ENCODE results near the gene ZCCHC13. TPM values are rescaled to one million over a fixed set of nuclear protein-coding genes. Genes with fewer than 3 reads are reported as not detected.
A peak's percentile ranks its signal among the peaks of the same experiment; 100 is the strongest.
"Not testable (repeated sequence)": the region's sequence is repeated elsewhere in the genome, so short reads cannot be mapped to it uniquely, and the experiment has no call there.

ZCCHC13 gene
- total RNA-seq = not detected

DNA sequence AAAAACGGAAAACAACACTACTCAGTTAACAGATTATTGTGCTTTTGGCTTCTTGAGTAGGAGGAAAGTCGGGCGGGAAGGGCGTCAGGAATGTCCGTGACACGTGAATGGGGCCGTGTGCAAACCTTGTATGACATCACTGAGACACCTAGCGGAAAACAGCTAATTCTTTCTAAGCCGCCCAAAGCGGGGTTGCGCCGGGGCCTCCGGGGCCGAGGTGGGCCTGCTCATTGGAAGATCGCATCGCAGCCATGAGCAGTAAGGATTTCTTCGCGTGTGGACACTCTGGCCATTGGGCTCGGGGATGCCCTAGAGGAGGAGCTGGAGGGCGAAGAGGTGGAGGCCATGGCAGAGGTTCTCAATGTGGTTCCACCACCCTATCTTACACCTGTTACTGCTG lies at the start of gene ZCCHC13:
Gene ZCCHC13 (plus strand): TSS at position 165 of the 400 bp plus-strand sequence. CDS start 87 bp downstream, at position 252.
- Histone ChIP-seq H3K4me3 (ENCODE audit: low read length) (no peak within 1 kb of the TSS), H3K4me1 (ENCODE audit: insufficient read depth, low read length) (no peaks in the 10 kb centered on the region), H3K27me3 (ENCODE audit: insufficient read depth, low read length) (no peaks in the 10 kb centered on the region), H3K9me3 (ENCODE audit: low read depth, low read length) (no peaks in the 10 kb centered on the region)

DNA sequence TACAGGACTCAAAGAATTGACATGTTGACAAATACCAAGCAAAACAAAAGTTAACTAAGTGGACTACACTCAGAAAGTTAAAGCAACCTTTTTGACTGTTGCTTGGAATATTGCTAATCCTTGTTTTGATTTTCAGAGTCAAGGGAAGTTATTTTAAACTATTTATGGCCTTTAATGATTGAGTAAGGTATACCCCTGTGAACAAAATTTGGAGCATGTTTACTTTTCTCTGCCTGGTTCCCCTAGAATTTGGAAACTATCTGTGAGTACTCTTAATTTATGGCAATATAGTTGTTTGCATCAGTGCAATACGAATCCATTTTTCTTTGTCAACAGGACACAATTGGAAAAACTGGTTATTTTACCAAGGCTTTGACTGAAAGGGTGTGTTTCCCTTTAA lies 45.9 kb upstream of the ZCCHC13 start:
- H3K4me1 ChIP-seq (ENCODE audit: insufficient read depth, low read length); H3K4me3 ChIP-seq (ENCODE audit: low read length); H3K27me3 ChIP-seq (ENCODE audit: insufficient read depth, low read length); H3K9me3 ChIP-seq (ENCODE audit: low read depth, low read length): not testable (repeated sequence)

DNA sequence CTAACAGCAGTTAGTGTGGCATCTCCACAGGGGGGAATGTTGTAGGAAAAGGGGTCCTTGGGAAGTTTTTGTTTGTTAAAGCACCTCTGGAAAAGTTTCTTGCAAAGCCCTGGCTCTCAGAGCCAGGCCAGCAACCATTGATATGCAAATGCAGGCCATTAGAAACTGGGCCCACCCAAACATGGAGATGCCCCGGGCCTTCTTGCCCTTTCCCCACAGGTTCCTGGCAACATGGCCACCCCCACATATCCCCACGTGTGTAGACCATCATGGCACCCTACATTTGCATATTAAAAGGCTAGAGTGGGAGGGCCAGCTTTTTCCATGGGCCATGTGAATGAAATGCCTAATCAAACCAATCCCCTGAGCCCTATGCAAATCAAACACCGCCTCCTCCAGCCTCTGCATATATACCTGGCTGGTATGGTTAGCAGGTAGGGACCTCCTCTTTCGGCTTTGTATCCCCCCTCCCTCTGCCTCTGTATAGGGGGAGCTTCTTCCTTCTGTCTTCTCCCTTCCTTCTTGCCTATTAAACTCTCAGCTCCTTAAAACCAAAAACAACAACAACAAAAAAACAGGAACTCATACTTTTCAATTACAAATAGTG lies 44.0 kb upstream of the ZCCHC13 start:
- no peaks in the 10 kb centered on the region for H3K4me1 ChIP-seq (ENCODE audit: insufficient read depth, low read length)
- no peaks in the 10 kb centered on the region for H3K9me3 ChIP-seq (ENCODE audit: low read depth, low read length)
- H3K4me3 ChIP-seq (ENCODE audit: low read length) = no peak overlapping the region
- no peaks in the 10 kb centered on the region for H3K27me3 ChIP-seq (ENCODE audit: insufficient read depth, low read length)

DNA sequence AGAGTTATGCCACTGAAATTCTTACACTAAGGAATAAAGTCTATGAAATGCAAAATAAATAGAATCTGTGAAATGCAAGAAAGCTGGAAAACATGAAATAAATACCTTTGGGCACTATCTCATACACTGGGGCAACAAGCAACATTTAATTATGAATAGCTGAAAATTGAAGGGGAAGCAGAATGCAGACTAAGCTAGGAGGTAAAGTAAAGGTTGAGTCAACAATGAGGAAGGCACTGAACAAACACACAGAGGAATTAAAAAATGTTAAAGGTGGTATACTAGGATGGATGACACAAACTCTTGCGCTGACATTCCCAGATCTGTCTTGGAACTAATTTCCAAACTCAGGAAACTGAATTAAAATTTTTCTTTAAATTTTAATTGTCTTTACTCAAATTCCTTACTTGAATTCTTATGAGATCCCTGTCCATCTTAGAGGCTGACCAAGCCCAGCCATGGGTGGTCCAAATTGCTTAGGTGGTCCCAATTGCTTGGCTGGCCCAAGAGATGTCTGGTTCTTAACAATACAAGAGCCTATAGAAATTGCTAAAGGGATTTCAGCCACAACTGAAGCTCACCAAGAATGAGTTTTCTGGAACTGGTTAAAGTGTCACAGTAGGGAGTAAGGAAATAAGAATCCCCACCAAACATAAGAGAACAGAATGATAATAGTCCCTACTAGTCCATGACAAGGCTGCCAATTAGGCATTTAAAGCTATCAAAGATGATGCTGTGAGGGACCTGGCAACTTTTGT lies 41.3 kb upstream of the ZCCHC13 start:
- H3K4me1 ChIP-seq (ENCODE audit: insufficient read depth, low read length) = no peaks in the 10 kb centered on the region
- H3K4me3 ChIP-seq (ENCODE audit: low read length) = no peak overlapping the region
- no peaks in the 10 kb centered on the region for H3K27me3 ChIP-seq (ENCODE audit: insufficient read depth, low read length)
- no peaks in the 10 kb centered on the region for H3K9me3 ChIP-seq (ENCODE audit: low read depth, low read length)

DNA sequence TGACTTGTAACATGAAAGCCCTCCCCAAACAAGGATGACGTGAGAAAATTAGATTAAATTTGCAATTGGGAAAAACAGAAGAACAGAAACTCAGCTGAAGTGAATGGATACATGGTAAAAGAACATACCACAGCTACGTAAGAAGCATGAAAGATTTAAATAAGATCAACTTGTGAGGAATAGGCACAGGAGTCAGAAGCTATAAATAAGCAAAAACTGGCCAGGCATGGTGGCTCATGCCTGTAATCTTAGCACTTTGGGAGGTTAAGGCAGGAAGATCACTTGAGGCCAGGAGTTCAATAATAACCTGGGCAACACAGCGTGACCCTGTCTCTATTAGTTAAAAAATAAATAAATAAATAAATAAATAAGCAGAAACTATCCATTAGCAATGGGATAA lies 33.6 kb upstream of the ZCCHC13 start:
- Histone ChIP-seq H3K4me3 (ENCODE audit: low read length) (no peak overlapping the region), H3K4me1 (ENCODE audit: insufficient read depth, low read length) (no peaks in the 10 kb centered on the region), H3K9me3 (ENCODE audit: low read depth, low read length) (no peaks in the 10 kb centered on the region), H3K27me3 (ENCODE audit: insufficient read depth, low read length) (no peaks in the 10 kb centered on the region)

DNA sequence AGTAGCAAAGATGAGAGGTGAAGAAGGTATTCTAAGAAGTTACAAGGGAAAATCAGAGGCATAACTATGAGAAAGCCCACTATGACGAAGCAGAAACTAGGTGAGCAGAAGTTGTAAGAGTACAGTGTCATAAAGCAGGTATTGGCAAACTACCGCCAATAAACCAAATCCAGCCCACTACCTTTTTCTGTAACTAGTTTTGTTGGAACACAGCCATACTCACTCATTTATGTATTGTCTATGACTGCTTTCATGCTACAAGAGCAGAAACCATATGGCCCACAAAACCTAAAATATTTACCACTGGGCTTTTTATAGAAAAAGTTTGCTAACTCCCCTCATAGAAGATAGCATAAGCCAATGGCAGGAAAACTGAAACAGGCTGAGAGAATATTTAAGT lies 31.8 kb upstream of the ZCCHC13 start:
- H3K4me3 ChIP-seq (ENCODE audit: low read length) = no peak overlapping the region
- H3K9me3 ChIP-seq (ENCODE audit: low read depth, low read length) = no peaks in the 10 kb centered on the region
- no peaks in the 10 kb centered on the region for H3K27me3 ChIP-seq (ENCODE audit: insufficient read depth, low read length)
- no peaks in the 10 kb centered on the region for H3K4me1 ChIP-seq (ENCODE audit: insufficient read depth, low read length)

DNA sequence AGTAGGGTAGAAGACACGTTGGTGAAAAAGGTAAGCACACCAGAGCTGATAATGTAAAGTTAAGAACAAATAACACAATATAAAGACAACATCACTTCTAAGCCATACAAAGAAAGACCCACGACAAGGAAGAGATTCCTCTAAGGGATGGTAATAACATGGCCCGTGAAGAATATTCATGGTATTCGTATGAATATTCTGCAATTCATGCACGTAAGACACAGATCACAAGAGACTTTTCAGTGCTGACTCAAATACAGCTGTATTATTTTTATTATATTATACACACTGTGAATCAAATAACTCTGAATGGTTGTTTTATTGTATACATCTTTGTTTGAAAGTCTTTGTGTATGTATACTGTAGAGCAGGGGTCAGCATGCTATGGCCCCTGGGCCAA lies 29.5 kb upstream of the ZCCHC13 start:
- H3K9me3 ChIP-seq (ENCODE audit: low read depth, low read length) = no peaks in the 10 kb centered on the region
- H3K27me3 ChIP-seq (ENCODE audit: insufficient read depth, low read length) = no peaks in the 10 kb centered on the region
- no peak overlapping the region for H3K4me3 ChIP-seq (ENCODE audit: low read length)
- no peaks in the 10 kb centered on the region for H3K4me1 ChIP-seq (ENCODE audit: insufficient read depth, low read length)

DNA sequence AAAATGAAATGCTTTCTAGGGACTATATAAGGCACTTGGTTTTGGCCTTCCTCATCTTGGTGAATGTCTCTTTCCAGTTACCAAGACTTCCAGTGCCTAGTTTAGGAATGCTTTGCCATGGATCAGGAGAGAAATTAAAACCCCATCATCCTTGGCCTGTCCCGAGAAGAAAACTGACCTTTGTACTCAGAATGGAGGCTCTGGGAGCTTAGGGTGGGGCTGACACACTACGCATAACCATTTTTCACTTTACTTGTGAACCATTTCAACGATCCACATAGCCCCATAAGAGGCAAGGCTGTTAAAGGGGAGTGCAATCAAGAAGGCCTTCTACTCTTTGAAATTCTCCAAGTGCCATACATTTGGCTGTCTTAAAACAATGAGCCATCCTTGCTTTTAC lies 26.7 kb upstream of the ZCCHC13 start:
- Histone ChIP-seq H3K9me3 (ENCODE audit: low read depth, low read length) (no peaks in the 10 kb centered on the region), H3K4me1 (ENCODE audit: insufficient read depth, low read length) (no peaks in the 10 kb centered on the region), H3K27me3 (ENCODE audit: insufficient read depth, low read length) (no peaks in the 10 kb centered on the region), H3K4me3 (ENCODE audit: low read length) (no peak overlapping the region)

DNA sequence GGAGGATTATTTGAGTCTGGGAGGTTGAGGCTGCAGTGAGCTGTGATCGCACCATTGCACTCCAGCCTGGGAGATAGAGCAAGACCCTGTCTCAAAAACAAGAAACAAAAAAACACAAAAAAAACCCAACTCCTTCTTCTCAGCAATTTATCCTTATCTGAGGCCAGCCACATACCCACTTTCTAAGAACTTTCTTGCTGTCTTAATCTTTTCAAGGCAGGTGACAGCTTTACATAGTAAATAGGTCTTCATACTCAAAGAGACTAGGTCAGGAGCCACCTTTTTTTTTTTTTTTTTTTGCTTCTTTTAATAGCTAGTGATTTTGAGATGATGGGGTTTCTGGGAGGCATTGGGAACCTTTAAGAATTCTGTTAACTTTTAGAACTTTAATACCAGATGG lies 26.1 kb upstream of the ZCCHC13 start:
- Histone ChIP-seq H3K4me3 (ENCODE audit: low read length) (no peak overlapping the region), H3K4me1 (ENCODE audit: insufficient read depth, low read length) (no peaks in the 10 kb centered on the region), H3K9me3 (ENCODE audit: low read depth, low read length) (no peaks in the 10 kb centered on the region), H3K27me3 (ENCODE audit: insufficient read depth, low read length) (no peaks in the 10 kb centered on the region)

DNA sequence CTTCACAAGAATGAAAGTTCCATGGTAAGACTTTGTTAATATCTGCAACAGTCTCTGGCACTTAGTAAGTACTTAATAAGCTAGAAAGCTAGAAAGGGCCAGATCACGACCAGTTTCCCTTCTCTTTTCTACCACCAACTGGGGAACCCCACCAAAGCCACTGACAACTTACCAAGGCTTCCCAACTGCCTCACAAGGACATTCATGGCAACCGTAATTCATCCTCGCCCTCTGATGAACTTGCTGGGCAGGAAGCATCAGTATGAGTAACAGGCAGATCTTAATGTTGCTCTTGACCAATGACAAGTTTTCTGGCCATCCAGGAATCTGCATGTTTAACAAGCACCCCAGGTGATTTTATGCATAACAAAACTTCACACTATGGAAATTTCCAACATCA lies 23.2 kb upstream of the ZCCHC13 start:
- Histone ChIP-seq H3K4me1 (ENCODE audit: insufficient read depth, low read length) (no peaks in the 10 kb centered on the region), H3K27me3 (ENCODE audit: insufficient read depth, low read length) (no peaks in the 10 kb centered on the region), H3K9me3 (ENCODE audit: low read depth, low read length) (no peaks in the 10 kb centered on the region), H3K4me3 (ENCODE audit: low read length) (no peak overlapping the region)

DNA sequence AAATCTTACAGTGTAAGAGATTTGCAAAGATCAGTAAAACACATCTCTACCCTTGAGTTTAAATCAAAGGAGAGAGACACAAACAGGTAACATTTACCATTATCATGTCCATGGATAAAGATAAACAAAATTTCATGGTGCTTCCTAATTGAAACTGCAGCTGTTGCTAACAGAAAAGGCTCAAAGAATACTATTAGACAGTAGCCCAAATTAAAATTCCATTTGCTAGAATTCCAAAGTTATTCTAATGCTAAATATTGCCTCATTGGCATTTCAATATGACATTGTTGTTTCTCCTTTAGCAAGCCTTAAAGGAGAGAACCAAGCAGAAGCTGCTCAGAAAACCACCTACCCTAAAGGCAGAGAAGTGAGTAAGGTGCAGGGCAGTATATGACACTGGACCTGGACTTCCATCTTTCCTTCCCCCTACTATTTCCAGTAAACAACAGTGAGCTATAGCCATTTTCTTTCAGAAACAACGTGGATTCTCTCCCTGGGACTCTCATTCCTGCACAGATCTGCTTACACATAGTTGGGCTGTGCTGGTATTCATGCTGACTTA lies 19.5 kb upstream of the ZCCHC13 start:
- peaks cover 4% of the 10 kb centered on the region for H3K4me1 ChIP-seq (ENCODE audit: insufficient read depth, low read length)

DNA sequence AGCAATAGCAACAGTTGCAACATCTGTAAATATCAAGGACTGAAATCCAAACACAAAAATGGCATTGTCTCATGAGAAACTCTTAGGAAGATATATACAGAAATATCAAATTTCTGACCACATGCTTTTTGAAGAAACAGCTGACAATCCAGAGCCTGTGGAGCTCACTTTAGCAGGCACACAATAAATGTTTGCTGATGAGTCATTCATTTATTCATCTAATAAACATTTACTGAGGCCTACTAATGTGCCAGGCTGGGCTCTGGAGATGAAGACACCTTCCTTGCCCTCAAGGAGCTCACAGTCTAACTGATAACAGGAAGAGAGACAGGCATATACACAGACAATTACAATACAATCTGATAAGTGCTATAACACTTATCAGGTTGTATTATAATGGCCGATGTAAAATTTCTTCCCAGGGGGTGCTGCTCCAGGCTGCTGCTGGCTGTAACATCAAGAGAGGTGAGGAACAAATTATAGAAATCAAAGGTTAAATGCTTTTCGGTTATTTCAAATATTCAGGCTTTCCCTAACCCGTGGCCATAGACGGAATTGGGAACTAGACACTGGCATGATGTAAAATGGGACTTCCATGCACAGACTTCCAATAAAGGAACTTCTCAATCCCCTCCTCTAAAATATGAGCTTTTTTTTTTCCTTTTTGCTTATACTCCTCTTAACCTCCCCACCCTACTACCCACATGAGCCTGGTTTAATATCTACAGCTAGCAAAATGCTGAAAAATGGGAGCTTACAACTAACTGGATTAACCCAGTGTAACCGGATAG lies 16.8 kb upstream of the ZCCHC13 start:
- peaks cover 4% of the 10 kb centered on the region for H3K4me1 ChIP-seq (ENCODE audit: insufficient read depth, low read length)
- H3K9me3 ChIP-seq (ENCODE audit: low read depth, low read length) = no peaks in the 10 kb centered on the region
- H3K4me3 ChIP-seq (ENCODE audit: low read length) = no peak overlapping the region
- H3K27me3 ChIP-seq (ENCODE audit: insufficient read depth, low read length) = no peaks in the 10 kb centered on the region

More for the DNA sequence above, 19.5 kb upstream of the ZCCHC13 start:
- Histone ChIP-seq H3K27me3 (ENCODE audit: insufficient read depth, low read length) (no peaks in the 10 kb centered on the region), H3K4me3 (ENCODE audit: low read length) (no peak overlapping the region), H3K9me3 (ENCODE audit: low read depth, low read length) (no peaks in the 10 kb centered on the region)

DNA sequence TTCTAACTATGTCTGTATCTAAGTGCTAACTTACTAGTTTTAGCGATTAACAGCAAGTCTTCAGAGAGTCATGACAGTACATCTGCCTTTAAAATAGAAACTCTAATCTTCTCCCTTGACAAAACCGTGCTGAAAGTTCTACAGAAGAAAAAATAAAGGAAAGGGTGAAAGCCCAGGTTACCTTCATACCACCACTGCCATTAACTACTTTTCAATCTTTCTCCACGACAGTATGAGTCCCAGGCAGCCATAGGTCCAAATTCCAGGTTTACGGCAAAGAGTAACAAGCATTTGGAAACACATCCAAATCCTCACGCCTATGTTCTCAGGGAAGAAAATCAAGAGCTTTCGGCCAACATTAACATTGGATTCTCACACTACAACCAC lies 12.4 kb upstream of the ZCCHC13 start:
- no peaks in the 10 kb centered on the region for H3K27me3 ChIP-seq (ENCODE audit: insufficient read depth, low read length)
- H3K4me1 ChIP-seq (ENCODE audit: insufficient read depth, low read length) = peaks cover 4% of the 10 kb centered on the region
- peak overlapping the region; percentile 60 for H3K4me3 ChIP-seq (ENCODE audit: low read length)
- H3K9me3 ChIP-seq (ENCODE audit: low read depth, low read length) = no peaks in the 10 kb centered on the region

DNA sequence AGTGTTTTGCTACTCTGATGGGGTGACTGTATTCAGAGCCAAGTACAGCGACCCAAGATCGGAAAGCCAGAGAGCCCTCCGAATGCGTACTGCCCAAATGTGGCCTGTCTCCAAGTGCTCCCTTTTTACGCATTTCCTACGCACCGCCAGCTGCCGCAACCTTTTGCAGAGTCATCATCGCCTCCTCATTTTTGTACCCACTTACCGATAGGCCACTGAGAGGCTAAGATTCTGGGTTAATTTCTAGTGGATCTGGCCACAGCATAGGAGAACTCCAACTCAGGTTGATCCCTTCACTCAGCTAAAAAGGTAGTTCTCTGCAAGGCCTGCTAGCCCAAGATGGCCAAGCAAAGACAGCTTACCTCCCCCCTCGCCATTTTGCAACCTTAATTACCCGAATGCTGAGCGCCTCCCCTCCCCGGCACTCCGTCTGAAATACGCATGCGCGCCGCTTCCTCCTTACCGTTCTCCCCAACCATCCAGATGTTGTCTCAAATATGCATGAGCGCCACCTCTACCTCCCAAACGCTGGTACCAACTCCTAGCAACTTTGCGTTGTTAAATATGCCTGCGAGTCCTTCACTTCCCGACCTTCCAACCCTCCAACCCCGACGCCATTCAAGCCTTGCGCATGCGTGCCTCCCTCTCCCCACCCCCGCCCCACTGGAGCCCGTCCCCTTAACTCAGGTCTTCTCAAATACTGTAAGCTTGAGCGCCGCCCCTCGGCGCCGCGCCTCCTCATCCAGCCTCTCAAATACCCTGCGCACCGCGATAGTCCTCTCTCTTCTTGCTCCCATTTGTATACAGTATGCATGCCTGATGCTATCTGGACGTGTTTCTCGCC lies 11.8 kb upstream of the ZCCHC13 start:
- H3K4me1 ChIP-seq (ENCODE audit: insufficient read depth, low read length) = peaks cover 4% of the 10 kb centered on the region
- H3K9me3 ChIP-seq (ENCODE audit: low read depth, low read length) = no peaks in the 10 kb centered on the region
- H3K27me3 ChIP-seq (ENCODE audit: insufficient read depth, low read length) = no peaks in the 10 kb centered on the region
- peak overlapping the region; percentile 60 for H3K4me3 ChIP-seq (ENCODE audit: low read length)

DNA sequence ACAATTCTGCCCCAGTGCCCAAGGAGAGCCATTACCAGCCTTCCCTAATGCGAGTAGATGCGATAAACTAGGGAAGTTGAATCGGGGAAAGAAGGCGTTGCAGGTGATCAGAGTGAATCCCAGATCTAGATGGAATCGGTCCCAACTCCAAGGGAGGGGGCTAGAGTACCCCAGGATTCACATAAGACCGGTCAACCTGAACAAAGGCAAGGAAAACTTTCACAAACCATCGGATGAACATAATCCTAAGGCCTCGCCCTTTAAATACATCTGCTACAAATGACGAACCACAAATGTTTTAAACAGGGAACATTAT lies 11.2 kb upstream of the ZCCHC13 start:
- Histone ChIP-seq H3K4me1 (ENCODE audit: insufficient read depth, low read length) (peaks cover 4% of the 10 kb centered on the region), H3K9me3 (ENCODE audit: low read depth, low read length) (no peaks in the 10 kb centered on the region), H3K27me3 (ENCODE audit: insufficient read depth, low read length) (no peaks in the 10 kb centered on the region), H3K4me3 (ENCODE audit: low read length) (peak overlapping the region; percentile 60)
